ENCODE data around the gene SMIM31.

The SMIM31 gene

DNA sequence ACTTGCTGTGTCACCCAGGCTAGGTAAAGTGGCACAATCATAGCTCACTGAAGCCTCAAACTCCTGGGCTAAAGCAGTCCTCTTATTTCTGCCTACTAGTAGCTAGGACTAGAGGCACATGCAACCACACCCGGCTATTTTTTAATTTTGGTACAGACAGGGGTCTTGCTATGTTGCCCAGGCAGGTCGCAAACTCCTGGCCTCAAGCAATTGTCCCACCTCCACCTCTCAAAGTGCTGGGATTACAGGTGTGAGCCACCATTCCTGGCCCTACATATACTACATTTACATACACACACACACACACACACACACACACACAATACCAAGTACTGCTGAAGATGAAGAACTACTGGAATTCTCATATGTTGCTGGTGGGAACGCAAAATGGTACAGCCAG, 26.9 kb downstream of the SMIM31 start:
- peaks cover 0 to 6% (median 0%) of the 10 kb centered on the region in 4 donors for H3K4me1 ChIP-seq
- no peak overlapping the region for H3K4me3 ChIP-seq
- no peak for DNase-seq
- H3K27me3 ChIP-seq, result no peaks in the 10 kb centered on the region
- no peaks in the 10 kb centered on the region for H3K36me3 ChIP-seq
- intact Hi-C loops (cut with DNase I; ENCODE audit: low total_unique reads), result no loop called here
- H3K9me3 ChIP-seq, result no peaks in the 10 kb centered on the region
- no peak overlapping the region for H3K27ac ChIP-seq
- TF ChIP-seq, protein P1, sequence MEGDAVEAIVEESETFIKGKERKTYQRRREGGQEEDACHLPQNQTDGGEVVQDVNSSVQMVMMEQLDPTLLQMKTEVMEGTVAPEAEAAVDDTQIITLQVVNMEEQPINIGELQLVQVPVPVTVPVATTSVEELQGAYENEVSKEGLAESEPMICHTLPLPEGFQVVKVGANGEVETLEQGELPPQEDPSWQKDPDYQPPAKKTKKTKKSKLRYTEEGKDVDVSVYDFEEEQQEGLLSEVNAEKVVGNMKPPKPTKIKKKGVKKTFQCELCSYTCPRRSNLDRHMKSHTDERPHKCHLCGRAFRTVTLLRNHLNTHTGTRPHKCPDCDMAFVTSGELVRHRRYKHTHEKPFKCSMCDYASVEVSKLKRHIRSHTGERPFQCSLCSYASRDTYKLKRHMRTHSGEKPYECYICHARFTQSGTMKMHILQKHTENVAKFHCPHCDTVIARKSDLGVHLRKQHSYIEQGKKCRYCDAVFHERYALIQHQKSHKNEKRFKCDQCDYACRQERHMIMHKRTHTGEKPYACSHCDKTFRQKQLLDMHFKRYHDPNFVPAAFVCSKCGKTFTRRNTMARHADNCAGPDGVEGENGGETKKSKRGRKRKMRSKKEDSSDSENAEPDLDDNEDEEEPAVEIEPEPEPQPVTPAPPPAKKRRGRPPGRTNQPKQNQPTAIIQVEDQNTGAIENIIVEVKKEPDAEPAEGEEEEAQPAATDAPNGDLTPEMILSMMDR (IDR thresholded peaks at IDR 0.05), result no peak

DNA sequence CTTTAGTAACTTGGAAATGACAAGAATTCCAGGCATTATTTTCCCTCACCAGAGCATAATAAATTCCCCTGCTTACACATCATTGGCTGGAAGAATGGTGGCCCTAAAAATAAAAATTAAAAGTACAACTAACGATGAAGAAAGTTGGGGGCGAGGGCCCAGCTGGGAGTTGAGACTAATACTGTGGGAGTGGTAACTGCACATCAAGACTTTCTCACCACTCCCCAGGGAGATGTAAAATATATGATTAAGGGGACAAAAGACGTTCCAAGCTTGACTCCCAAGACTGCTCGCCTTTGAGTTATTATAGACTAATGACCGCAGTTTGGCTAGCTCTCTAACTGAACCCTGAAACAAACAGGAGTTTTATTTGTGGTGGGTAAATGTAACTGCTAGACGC, 30.0 kb downstream of the SMIM31 start:
- Histone ChIP-seq H3K27me3 (no peaks in the 10 kb centered on the region), H3K9me3 (no peaks in the 10 kb centered on the region), H3K27ac (no peak overlapping the region), H3K4me3 (no peak overlapping the region), H3K36me3 (no peaks in the 10 kb centered on the region), H3K4me1 (peaks cover 0 to 6% (median 0%) of the 10 kb centered on the region in 4 donors)
- intact Hi-C loops (cut with DNase I; ENCODE audit: low total_unique reads), result no loop called here
- TF ChIP-seq, protein P1 (IDR thresholded peaks at IDR 0.05), result no peak
- DNase-seq, result no peak

DNA sequence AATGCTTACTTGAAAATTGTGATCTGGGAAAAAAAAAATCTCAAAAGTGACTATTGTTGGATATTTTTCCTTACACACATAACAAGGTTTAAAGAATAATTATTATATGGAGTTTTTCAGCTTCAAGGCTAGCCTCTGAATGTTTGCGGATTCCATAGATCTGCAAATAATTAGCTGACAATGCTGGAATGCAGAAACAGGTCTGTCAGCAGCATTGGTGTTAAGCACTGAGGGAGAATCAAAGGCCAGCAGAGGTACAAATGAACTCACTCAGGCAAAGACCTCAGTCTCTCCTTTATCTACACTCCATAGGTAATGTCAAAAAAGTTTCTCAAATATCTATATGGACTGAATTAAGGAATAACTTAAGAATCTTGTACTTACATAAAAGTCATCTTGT, 35.1 kb downstream of the SMIM31 start:
- no peaks in the 10 kb centered on the region for H3K36me3 ChIP-seq
- no peaks in the 10 kb centered on the region for H3K9me3 ChIP-seq
- H3K4me3 ChIP-seq, result no peak overlapping the region
- DNase-seq, result no peak
- TF ChIP-seq, protein P1 (IDR thresholded peaks at IDR 0.05), result no peak
- intact Hi-C loops (cut with DNase I; ENCODE audit: low total_unique reads), result no loop called here
- H3K27me3 ChIP-seq, result no peaks in the 10 kb centered on the region
- no peak overlapping the region for H3K27ac ChIP-seq
- peaks cover 0 to under 1% (median 0%) of the 10 kb centered on the region in 4 donors for H3K4me1 ChIP-seq

DNA sequence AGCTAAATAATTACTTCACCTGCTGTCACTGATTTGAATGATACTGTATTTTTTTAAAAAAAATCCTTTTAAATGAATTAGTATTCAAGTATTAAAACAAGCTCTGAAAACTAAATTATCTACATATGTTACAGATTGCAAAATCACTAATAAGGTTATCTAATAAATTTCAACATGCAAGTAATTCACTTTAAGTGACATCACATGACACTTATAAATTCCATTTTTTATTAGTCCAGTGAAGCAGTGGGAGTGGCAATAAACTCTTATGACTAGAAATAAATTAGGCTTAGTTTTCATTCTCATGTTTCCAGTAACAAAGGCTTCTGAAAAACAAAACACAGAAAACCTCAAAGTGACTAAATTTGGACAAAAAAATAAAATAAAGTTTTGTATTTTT, 36.3 kb downstream of the SMIM31 start:
- DNase-seq, result no peak
- intact Hi-C loops (cut with DNase I; ENCODE audit: low total_unique reads), result no loop called here
- Histone ChIP-seq H3K27ac (no peak overlapping the region), H3K4me3 (no peak overlapping the region), H3K27me3 (no peaks in the 10 kb centered on the region), H3K4me1 (no peaks in the 10 kb centered on the region), H3K36me3 (no peaks in the 10 kb centered on the region), H3K9me3 (no peaks in the 10 kb centered on the region)
- TF ChIP-seq, protein P1 (IDR thresholded peaks at IDR 0.05), result no peak

DNA sequence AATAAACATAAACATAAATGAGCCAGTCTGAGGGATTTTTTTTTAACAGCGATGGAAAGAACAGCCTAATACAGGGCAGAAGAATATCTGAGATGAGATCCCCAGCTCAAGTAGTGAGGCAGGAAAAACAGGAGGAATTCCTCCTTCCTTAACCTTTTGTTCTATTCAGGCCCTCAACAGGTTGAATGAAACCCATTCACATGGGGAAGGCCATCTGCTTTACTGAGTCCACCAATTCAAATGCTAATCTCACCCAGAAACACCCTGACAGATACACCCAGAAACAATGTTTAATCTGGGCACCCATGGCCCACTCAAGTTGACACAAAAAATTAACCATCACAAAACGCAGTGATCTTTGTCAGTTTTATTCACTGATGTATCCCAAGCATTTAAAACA, 45.5 kb downstream of the SMIM31 start:
- Histone ChIP-seq H3K9me3 (no peaks in the 10 kb centered on the region), H3K27me3 (no peaks in the 10 kb centered on the region), H3K4me3 (no peak overlapping the region), H3K36me3 (no peaks in the 10 kb centered on the region), H3K27ac (no peak overlapping the region), H3K4me1 (no peaks in the 10 kb centered on the region)
- DNase-seq, result no peak
- TF ChIP-seq, protein P1 (IDR thresholded peaks at IDR 0.05), result no peak
- intact Hi-C loops (cut with DNase I; ENCODE audit: low total_unique reads), result no loop called here

DNA sequence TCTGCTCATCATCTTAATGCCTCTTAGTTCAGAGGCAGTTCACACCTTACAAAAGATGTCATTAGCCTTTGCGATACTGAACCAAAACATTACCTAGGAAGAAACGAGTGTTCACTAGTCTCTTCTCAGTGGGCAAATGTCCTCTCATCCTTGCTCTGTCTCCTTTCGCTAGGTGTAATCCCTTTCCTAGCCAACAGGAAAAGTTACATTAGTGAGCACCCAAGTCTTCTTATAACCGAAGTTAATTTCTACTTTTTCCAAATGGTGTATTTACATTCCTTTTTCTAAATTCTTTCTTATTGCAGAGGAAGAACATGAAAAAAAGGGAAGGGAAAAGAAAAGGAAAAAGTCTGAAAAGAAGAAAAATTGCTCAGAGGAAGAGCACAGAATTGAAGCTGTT, 46.9 kb downstream of the SMIM31 start:
- H3K27me3 ChIP-seq, result no peaks in the 10 kb centered on the region
- no peak for DNase-seq
- intact Hi-C loops (cut with DNase I; ENCODE audit: low total_unique reads), result no loop called here
- no peaks in the 10 kb centered on the region for H3K36me3 ChIP-seq
- H3K4me3 ChIP-seq, result no peak overlapping the region
- H3K27ac ChIP-seq, result no peak overlapping the region
- no peaks in the 10 kb centered on the region for H3K9me3 ChIP-seq
- no peaks in the 10 kb centered on the region for H3K4me1 ChIP-seq
- TF ChIP-seq, protein P1 (IDR thresholded peaks at IDR 0.05), result no peak
